ENCODE data around the gene NDUFA13. TPM values are rescaled to one million over a fixed set of nuclear protein-coding genes. Genes with fewer than 3 reads are reported as not detected.

The NDUFA13 gene
- total RNA-seq, 4 donors from 2014 or later, result 41.6 to 113 (median 71.4) TPM

- no peak for ATAC-seq
- Histone ChIP-seq H3K27me3 (no peaks in the 10 kb centered on the region), H3K36me3 (peaks cover 0 to 53% of the 10 kb centered on the region in 2 donors), H3K4me1 (peaks cover 0 to 46% (median 0%) of the 10 kb centered on the region in 3 donors), H3K4me3 (no peak overlapping the region), H3K9me3 (no peaks in the 10 kb centered on the region), H3K27ac (peak overlapping the region in 1 of 4 donors; percentile 9)
- TF ChIP-seq CTCF (IDR thresholded peaks at IDR 0.05), result no peak
- TF ChIP-seq POLR2AphosphoS5 (IDR thresholded peaks at IDR 0.05), result no peak
- TF ChIP-seq POLR2A (IDR thresholded peaks at IDR 0.05), result no peak
- no peak for TF ChIP-seq EP300 (IDR thresholded peaks at IDR 0.05)
- WGBS, 2 donors (ENCODE audit: low coverage in 1 of 2), result 91% methylated on average over 8 of the region's 9 CpGs; no CpG with 5 or more reads in 1 of the 2 donors
Measured at GRCh38 chr19:19527371-19527656, 11.3 kb downstream of the NDUFA13 start.

- Histone ChIP-seq H3K4me3 (no peak overlapping the region), H3K4me1 (peaks cover 0 to 51% (median 0%) of the 10 kb centered on the region in 3 donors), H3K36me3 (peaks cover 0 to 53% of the 10 kb centered on the region in 2 donors), H3K9me3 (no peaks in the 10 kb centered on the region), H3K27me3 (no peaks in the 10 kb centered on the region), H3K27ac (no peak overlapping the region)
- ATAC-seq, result no peak
- no peak for TF ChIP-seq EP300 (IDR thresholded peaks at IDR 0.05)
- TF ChIP-seq CTCF (IDR thresholded peaks at IDR 0.05), result no peak
- no peak for TF ChIP-seq POLR2AphosphoS5 (IDR thresholded peaks at IDR 0.05)
- no peak for TF ChIP-seq POLR2A (IDR thresholded peaks at IDR 0.05)
- WGBS, 2 donors (ENCODE audit: low coverage in 1 of 2), result no CpG with 5 or more reads among the region's 27 CpGs
Measured at GRCh38 chr19:19527674-19528625, 11.9 kb downstream of the NDUFA13 start.

- no CpG with 5 or more reads among the region's 50 CpGs for WGBS, 2 donors (ENCODE audit: low coverage in 1 of 2)
- Histone ChIP-seq H3K36me3 (peaks cover 0 to 47% of the 10 kb centered on the region in 2 donors), H3K4me1 (peaks cover 0 to 51% (median 0%) of the 10 kb centered on the region in 3 donors), H3K9me3 (no peaks in the 10 kb centered on the region), H3K27me3 (no peaks in the 10 kb centered on the region), H3K27ac (peak within 1 kb of the TSS in 1 of 4 donors; percentile 3), H3K4me3 (peak within 1 kb of the TSS in 1 of 2 donors; percentile 35)
- peak; percentile 61 for ATAC-seq
- no peak for TF ChIP-seq POLR2AphosphoS5 (IDR thresholded peaks at IDR 0.05)
- no peak for TF ChIP-seq POLR2A (IDR thresholded peaks at IDR 0.05)
- no peak for TF ChIP-seq CTCF (IDR thresholded peaks at IDR 0.05)
- TF ChIP-seq EP300 (IDR thresholded peaks at IDR 0.05), result no peak
Measured at GRCh38 chr19:19528721-19529490, 12.9 kb downstream of the NDUFA13 start, which contains the start of gene YJEFN3. TSS of gene YJEFN3 (plus strand) at chr19:19528911. CDS start at chr19:19528933, 22 bp downstream.

GRCh38 chr19:19529783-19530422, 13.9 kb downstream of the NDUFA13 start:
- H3K36me3 ChIP-seq, result peaks cover 0 to 37% of the 10 kb centered on the region in 2 donors
- H3K4me3 ChIP-seq, result no peak overlapping the region
- no peak for ATAC-seq
- H3K27me3 ChIP-seq, result no peaks in the 10 kb centered on the region
- peaks cover 0 to 50% (median 0%) of the 10 kb centered on the region in 3 donors for H3K4me1 ChIP-seq
- 70% methylated on average over 2 to 5 of the region's 11 CpGs for WGBS, 2 donors (ENCODE audit: low coverage in 1 of 2)
- H3K27ac ChIP-seq, result no peak overlapping the region
- no peak for TF ChIP-seq POLR2A (IDR thresholded peaks at IDR 0.05)
- no peak for TF ChIP-seq POLR2AphosphoS5 (IDR thresholded peaks at IDR 0.05)
- TF ChIP-seq EP300 (IDR thresholded peaks at IDR 0.05), result no peak
- no peak for TF ChIP-seq CTCF (IDR thresholded peaks at IDR 0.05)
- H3K9me3 ChIP-seq, result no peaks in the 10 kb centered on the region

All from gastroesophageal sphincter (tissue), 4 donors.